Omental fat pad (tissue), 4 donors: ENCODE measurements around the gene TNIK. TPM values are rescaled to one million over a fixed set of nuclear protein-coding genes. Genes with fewer than 3 reads are reported as not detected.

ENCODE experiments used
- ATAC-seq: fragments of 150-250 bp; one replicate; pipeline ENCODE4 v1.9.1; 2016; ENCODE audit warnings: mild to moderate bottlenecking, moderate library complexity; ENCODE audit not compliant: low FRiP score
- DNase-seq: peaks from one replicate; pipeline ENCODE4 v3.0.0-alpha.2; 2019; ENCODE audit warnings: low spot score
- CTCF ChIP-seq, 3 donors: fragments of 450-650 bp; IDR thresholded peaks; one replicate each; pipeline ENCODE4 v1.5.1; 2016 to 2017; ENCODE audit warnings: antibody characterized with exemption in 3 of 3, mild to moderate bottlenecking in 3 of 3, moderate library complexity in 2 of 3
- total RNA-seq, 4 donors: library from RNA; depleted of rRNA; stranded (reverse); fragments of >200 nt; gene quantifications; one replicate each; pipeline ENCODE4 v1.1.0, GENCODE V29; 2016

The TNIK gene
- total RNA-seq, 4 donors from 2014 or later: 3.9 to 12.8 (median 6.5) TPM

- DNase-seq (no peak), ATAC-seq (no peak)
- TF ChIP-seq CTCF (IDR thresholded peaks at IDR 0.05): no peak
These were observed 129.3 kb downstream of the TNIK start for GRCh38 chr3:171330938-171331337.

- no peak for TF ChIP-seq CTCF (IDR thresholded peaks at IDR 0.05)
- no peak for DNase-seq
- no peak for ATAC-seq
These were observed 130.5 kb downstream of the TNIK start for GRCh38 chr3:171329746-171330145.

DNA sequence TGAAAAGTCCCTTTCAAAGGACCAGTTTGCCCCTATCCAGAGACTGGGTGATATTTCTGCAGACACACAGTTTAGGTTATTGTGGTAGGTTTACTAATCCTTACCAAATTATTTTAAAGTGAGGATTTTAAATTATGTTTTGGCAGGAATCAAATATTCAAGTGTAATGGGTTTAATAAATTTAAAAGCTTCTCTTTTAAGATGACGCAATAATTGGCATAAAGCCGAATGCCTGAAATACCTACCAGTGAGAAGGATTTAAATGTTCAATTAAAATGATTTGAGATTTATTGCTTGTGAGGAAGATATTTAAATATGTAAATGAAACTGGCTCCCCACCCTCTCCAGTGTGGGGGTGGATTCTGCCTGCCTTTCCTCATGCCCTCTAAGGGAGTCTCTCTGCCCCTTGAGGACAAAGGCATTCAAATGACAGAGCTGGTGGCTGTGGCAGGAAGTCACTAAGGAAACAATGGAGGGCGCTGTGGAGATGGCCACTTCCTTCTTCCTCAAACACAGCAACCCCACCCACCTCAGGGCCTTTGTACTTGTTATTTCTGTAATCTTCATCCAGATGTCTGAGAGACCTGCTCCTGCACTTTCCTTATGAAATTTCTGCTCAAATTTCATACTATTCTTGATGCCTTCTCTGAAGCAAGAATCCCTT, 131.7 kb downstream of the TNIK start:
- no peak for ATAC-seq
- DNase-seq: no peak
- no peak for TF ChIP-seq CTCF (IDR thresholded peaks at IDR 0.05)

DNA sequence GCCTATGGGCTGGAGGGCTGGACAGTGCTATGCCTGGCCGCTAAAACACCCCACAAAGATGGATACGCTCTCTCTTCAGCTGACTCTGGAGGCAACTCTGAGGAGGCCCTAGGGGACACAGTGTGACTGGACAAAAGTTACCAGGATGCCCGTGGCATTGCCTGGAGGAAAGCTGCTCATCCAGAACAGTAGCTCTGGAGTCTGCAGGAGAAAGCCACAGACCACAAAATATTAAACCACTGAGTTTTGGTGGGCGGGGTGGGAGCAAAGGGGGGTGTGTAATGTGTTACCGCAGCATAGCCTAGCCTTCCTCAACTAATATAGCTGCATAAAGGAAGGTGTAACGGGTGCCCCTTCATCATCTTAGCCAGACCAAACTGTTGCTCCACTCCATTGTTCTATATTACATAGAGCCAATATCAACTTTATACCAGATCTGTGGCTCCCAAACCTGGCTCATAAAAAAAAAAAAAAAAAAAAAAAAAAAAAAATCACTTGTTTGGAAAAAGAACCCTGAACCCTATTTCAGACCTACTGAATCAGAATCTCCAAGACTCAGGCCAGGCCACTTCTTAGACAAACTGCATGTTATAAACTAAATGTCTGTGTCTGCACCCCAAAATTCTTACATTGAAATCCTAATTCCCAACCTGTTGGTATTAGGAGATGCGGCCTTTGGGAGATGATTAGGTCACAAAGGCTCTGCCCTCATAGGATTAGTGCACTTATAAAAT, 132.6 kb downstream of the TNIK start:
- DNase-seq (no peak), ATAC-seq (no peak)
- no peak for TF ChIP-seq CTCF (IDR thresholded peaks at IDR 0.05)

DNA sequence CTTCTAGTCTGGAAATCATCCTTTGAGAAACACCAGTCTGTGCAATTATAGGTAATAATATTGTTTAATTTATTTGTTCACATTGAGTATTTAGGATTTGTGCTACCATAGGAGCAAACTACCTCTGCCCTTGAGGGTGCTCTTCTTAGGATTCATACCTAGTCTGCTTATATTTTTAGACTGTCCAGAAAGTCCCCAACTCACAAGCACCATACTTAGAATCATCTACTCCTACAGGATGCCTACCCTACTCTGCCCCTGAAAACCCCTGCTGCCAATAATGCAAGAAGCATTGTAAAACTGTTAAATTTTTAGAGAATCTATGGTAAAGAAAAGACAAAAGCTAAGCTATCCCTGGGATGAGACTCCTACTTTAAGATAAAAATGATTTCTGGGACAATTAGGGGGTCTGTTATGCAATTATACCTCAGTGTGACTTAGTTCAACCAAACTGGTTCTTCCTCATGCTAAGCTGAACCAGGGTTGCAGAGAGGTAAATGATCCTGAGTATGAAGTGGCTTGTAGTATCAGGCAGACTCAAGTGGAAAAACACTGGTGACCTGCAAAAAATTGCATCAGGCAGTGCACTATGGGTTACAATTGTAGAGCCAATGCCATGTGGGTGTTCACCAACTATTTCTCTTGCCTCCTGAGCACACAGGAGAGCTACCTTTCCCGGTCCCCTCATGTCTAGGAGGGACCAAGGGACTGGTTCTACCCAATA, 133.3 kb downstream of the TNIK start:
- ATAC-seq (no peak), DNase-seq (no peak)
- no peak for TF ChIP-seq CTCF (IDR thresholded peaks at IDR 0.05)

- peak; percentile 48 for ATAC-seq
- no peak for TF ChIP-seq CTCF (IDR thresholded peaks at IDR 0.05)
- no peak for DNase-seq
These were observed 136.2 kb downstream of the TNIK start for GRCh38 chr3:171323938-171324536.
